HEK293T (cell line): ENCODE results near the gene CDPF1.

Experiments
- ARNT ChIP-seq: fragments of 450-650 bp; IDR thresholded peaks from 2 replicates; pipeline ENCODE4 v1.6.1; 2017; ENCODE audit warnings: mild to moderate bottlenecking
- LEF1 ChIP-seq: fragments of 450-650 bp; IDR thresholded peaks from 2 replicates; pipeline ENCODE4 v1.6.1; 2017; ENCODE audit warnings: mild to moderate bottlenecking, borderline replicate concordance

DNA sequence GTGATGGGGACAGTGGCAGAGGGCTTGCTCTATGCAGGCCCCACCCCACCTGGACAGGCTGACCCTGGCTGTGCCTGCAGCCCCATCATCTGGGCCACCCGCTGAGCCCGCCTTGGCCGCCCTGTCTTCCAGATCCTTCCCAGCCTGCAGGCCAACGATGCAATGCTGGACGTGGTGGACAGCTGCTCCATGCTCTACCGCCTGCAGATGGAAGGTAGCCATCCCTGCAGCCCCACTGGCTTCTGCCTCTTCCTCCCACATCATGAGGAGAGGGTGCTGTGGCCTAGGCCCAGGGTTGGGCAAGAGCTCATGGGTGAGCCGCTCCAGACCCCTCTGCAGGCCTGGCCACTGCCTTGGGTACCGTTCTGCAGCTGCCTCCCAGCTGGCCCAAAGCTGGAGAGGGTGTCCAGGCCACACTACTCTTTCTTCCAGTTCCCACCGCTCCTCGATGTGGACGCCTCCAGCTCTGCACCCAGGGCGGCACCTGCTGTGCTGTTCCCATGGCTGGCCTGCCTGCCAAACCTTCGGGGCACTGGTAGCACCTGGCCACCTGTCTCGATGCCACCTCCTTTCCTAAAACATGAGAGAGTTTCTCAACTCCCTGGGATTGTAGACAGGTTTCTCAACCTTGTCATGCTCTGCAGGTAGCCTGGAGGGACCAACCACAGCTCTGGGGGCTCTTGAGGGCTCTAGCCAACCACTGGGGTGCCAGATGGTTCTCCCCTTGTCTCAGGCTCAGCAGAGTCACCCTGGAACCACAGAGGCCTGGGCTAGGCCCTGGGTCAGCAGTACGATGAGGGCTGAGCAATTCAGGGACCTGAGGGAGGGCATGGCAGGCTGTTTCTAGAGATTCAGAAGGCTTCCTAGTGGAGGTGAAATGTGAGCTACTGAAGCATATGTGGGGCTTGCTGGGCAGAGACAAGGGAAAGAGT lies 37.1 kb upstream of the CDPF1 start:
- TF ChIP-seq ARNT (no peak), LEF1 (no peak)
